H1 (cell line): Measurements from ENCODE around the gene CIAO2B. TPM values are rescaled to one million over a fixed set of nuclear protein-coding genes. Genes with fewer than 3 reads are reported as not detected.
A peak's percentile ranks its signal among the peaks of the same experiment; 100 is the strongest.

Experiments used
- BACH1 ChIP-seq: IDR thresholded peaks from 2 replicates; pipeline ENCODE4 v1.6.1; 2012; ENCODE audit warnings: low read length, improper control_type of control experiment
- BCL11A ChIP-seq, 2 experiments: IDR thresholded peaks; one replicate each; pipeline ENCODE4 v1.6.1; 2011; ENCODE audit warnings: low read depth in 2 of 2, low read length in 2 of 2, mild to moderate bottlenecking in 2 of 2
- CHD2 ChIP-seq: IDR thresholded peaks from 2 replicates; pipeline ENCODE4 v1.6.1; 2012; ENCODE audit warnings: low read length, improper control_type of control experiment
- CTBP2 ChIP-seq: IDR thresholded peaks from 2 replicates; pipeline ENCODE4 v1.7.0; 2011; ENCODE audit warnings: borderline replicate concordance, mild to moderate bottlenecking, moderate library complexity, mixed read lengths, low read length; ENCODE audit not compliant: insufficient read depth, insufficient read length
- EZH2 ChIP-seq: fragments of 200-600 bp; sonication (generic); IDR thresholded peaks from 2 replicates; pipeline ENCODE4 v1.7.1; 2012; ENCODE audit warnings: low read depth, mild to moderate bottlenecking, moderate library complexity, low read length, inconsistent platforms; ENCODE audit not compliant: severe bottlenecking
- GABPA ChIP-seq: IDR thresholded peaks from 2 replicates; pipeline ENCODE4 v1.6.1; 2011; ENCODE audit warnings: mild to moderate bottlenecking, low read length, moderate library complexity, borderline replicate concordance; ENCODE audit not compliant: insufficient read depth
- GTF2F1 ChIP-seq: IDR thresholded peaks from 2 replicates; pipeline ENCODE4 v1.6.1; 2012; ENCODE audit warnings: low read depth, low read length, improper control_type of control experiment, borderline replicate concordance
- JUN ChIP-seq: IDR thresholded peaks from 2 replicates; pipeline ENCODE4 v1.6.1; 2011; ENCODE audit warnings: low read depth, mild to moderate bottlenecking, improper control_type of control experiment, low read length
- KDM4A ChIP-seq: IDR thresholded peaks from one replicate; pipeline ENCODE4 v1.7.1; 2012; ENCODE audit warnings: low read depth, mild to moderate bottlenecking, moderate library complexity, low read length, inconsistent platforms; ENCODE audit not compliant: severe bottlenecking
- MAFK ChIP-seq: IDR thresholded peaks from 2 replicates; pipeline ENCODE4 v1.6.1; 2012; ENCODE audit warnings: low read depth, mild to moderate bottlenecking, improper control_type of control experiment, low read length
- MAX ChIP-seq: IDR thresholded peaks from 2 replicates; pipeline ENCODE4 v1.6.1; 2012; ENCODE audit warnings: inconsistent platforms
- PHF8 ChIP-seq: fragments of 200-600 bp; sonication (generic); conservative IDR thresholded peaks from 2 replicates; pipeline ENCODE4 v1.7.1; 2012; ENCODE audit warnings: low read depth, mild to moderate bottlenecking, inconsistent platforms, low read length, moderate library complexity
- POLR2A ChIP-seq, 2 experiments: IDR thresholded peaks; 1 replicate in 1 of 2; 2 replicates in 1 of 2; pipeline ENCODE4 v1.6.1; 2011; ENCODE audit warnings: low read depth in 2 of 2, low read length in 2 of 2, mild to moderate bottlenecking in 2 of 2; ENCODE audit errors: control extremely low read depth in 1 of 2
- POU5F1 ChIP-seq: IDR thresholded peaks from 2 replicates; pipeline ENCODE4 v1.6.1; 2011; ENCODE audit warnings: low read depth, mild to moderate bottlenecking, low read length, moderate library complexity
- RBBP5 ChIP-seq: IDR thresholded peaks from 2 replicates; pipeline ENCODE4 v1.7.1; 2012; ENCODE audit warnings: low read depth, mild to moderate bottlenecking, inconsistent platforms, low read length, moderate library complexity, borderline replicate concordance
- RFX5 ChIP-seq: IDR thresholded peaks from 2 replicates; pipeline ENCODE4 v1.6.1; 2011; ENCODE audit warnings: low read depth, low read length, improper control_type of control experiment, borderline replicate concordance
- SIN3A ChIP-seq, 2 experiments: IDR thresholded peaks in 1 of 2; conservative IDR thresholded peaks in 1 of 2; 2 replicates each; pipeline ENCODE4 v1.6.1; 2011 to 2012; ENCODE audit warnings: low read length in 2 of 2, improper control_type of control experiment in 1 of 2, low read depth in 1 of 2, mild to moderate bottlenecking in 1 of 2
- SP2 ChIP-seq: IDR thresholded peaks from 2 replicates; pipeline ENCODE4 v1.6.1; 2012; ENCODE audit warnings: mild to moderate bottlenecking, low read length, inconsistent platforms
- TBP ChIP-seq: IDR thresholded peaks from 2 replicates; pipeline ENCODE4 v1.6.1; 2011; ENCODE audit warnings: low read depth, low read length, improper control_type of control experiment
- TCF12 ChIP-seq: IDR thresholded peaks from 2 replicates; pipeline ENCODE4 v1.6.1; 2011; ENCODE audit warnings: low read depth, mild to moderate bottlenecking, low read length
- TEAD4 ChIP-seq: IDR thresholded peaks from 2 replicates; pipeline ENCODE4 v1.6.1; 2012; ENCODE audit warnings: low read depth, low read length, inconsistent platforms, mixed read lengths
- USF2 ChIP-seq: IDR thresholded peaks from 2 replicates; pipeline ENCODE4 v1.6.1; 2011; ENCODE audit warnings: low read length, improper control_type of control experiment
- YY1 ChIP-seq: IDR thresholded peaks from 2 replicates; pipeline ENCODE4 v1.6.1; 2011; ENCODE audit warnings: low read depth, mild to moderate bottlenecking, low read length
- polyA plus RNA-seq, 7 experiments: library from polyadenylated mRNA; depleted of rRNA in 3 of 7; stranded (reverse) in 5 of 7; unstranded in 2 of 7; fragments of >200 nt in 5 of 7; fragments of 200-250 nt in 2 of 7; gene quantifications; 1 replicate in 5 of 7; 2 replicates in 1 of 7; 4 replicates in 1 of 7; pipeline versions ENCODE4 v1.2.1 to v1.2.3, GENCODE V29; 2011 to 2013; ENCODE audit warnings: missing spikeins in 2 of 7, mixed read lengths in 2 of 7
- total RNA-seq: library from RNA; stranded (reverse); fragmentation: NEBNext Ultra II Directional; extraction: Animal tissue kit (Norgen Biotek cat#: 25700); gene quantifications from 2 replicates; pipeline ENCODE4 v1.2.1, GENCODE V29; 2021

Gene CIAO2B
- total and polyA plus RNA-seq, 2 of the 8 experiments (the other 6 are each of a cell fraction or from before 2014, with no cell fraction given), result 65.6 to 248 TPM

- TF ChIP-seq SIN3A (conservative IDR thresholded peaks at IDR 0.05 in 1 of 2, IDR thresholded peaks at IDR 0.05 in 1 of 2; ENCODE audit: low read depth in 1 of 2, low read length in 2 of 2) (peak in 1 of 2 experiments; percentile 79; a peak in 1 of 4 replicates), POU5F1 (no peak), KDM4A (peak; percentile 87), YY1 (no peak), BACH1 (no peak), MAX (peak; percentile 78), MAFK (no peak), POLR2A (IDR thresholded peaks at IDR 0.05; ENCODE audit: control extremely low read depth in 1 of 2, low read depth in 2 of 2, low read length in 2 of 2) (peak in 1 of 2 experiments; percentile 51; a peak in 2 of 3 replicates), TEAD4 (no peak), CHD2 (peak; percentile 56; the same call in 1 of the 2 replicates), PHF8 (peak; percentile 85), TCF12 (no peak), TBP (peak; percentile 43; the same call in 1 of the 2 replicates), EZH2 (no peak), BCL11A (IDR thresholded peaks at IDR 0.05; ENCODE audit: low read depth in 2 of 2, low read length in 2 of 2) (no peak), JUN (no peak), RFX5 (no peak), SP2 (no peak), GABPA (peak; percentile 88; the same call in 1 of the 2 replicates), CTBP2 (no peak), GTF2F1 (no peak), RBBP5 (peak; percentile 45; the same call in 1 of the 2 replicates), USF2 (no peak)
Observed at GRCh38 chr16:66934138-66934838, at the start of gene CIAO2B (continued).
